Omental fat pad (tissue), 4 donors: ENCODE measurements around the gene TEDC2. TPM values are rescaled to one million over a fixed set of nuclear protein-coding genes. Genes with fewer than 3 reads are reported as not detected.

Source experiments
- ATAC-seq: fragments of 150-250 bp; one replicate; pipeline ENCODE4 v1.9.1; 2016; ENCODE audit warnings: mild to moderate bottlenecking, moderate library complexity; ENCODE audit not compliant: low FRiP score
- DNase-seq: peaks from one replicate; pipeline ENCODE4 v3.0.0-alpha.2; 2019; ENCODE audit warnings: low spot score
- CTCF ChIP-seq, 3 donors: fragments of 450-650 bp; IDR thresholded peaks; one replicate each; pipeline ENCODE4 v1.5.1; 2016 to 2017; ENCODE audit warnings: antibody characterized with exemption in 3 of 3, mild to moderate bottlenecking in 3 of 3, moderate library complexity in 2 of 3
- total RNA-seq, 4 donors: library from RNA; depleted of rRNA; stranded (reverse); fragments of >200 nt; gene quantifications; one replicate each; pipeline ENCODE4 v1.1.0, GENCODE V29; 2016

The TEDC2 gene
- total RNA-seq, 4 donors from 2014 or later = 0.50 to 1.1 TPM; not detected in 2

GRCh38 chr16:2458887-2459646 is 842 bp upstream of the TEDC2 start:
- DNase-seq (no peak), ATAC-seq (no peak)
- no peak for TF ChIP-seq CTCF (IDR thresholded peaks at IDR 0.05)

- ATAC-seq = no peak
- no peak for DNase-seq
- no peak for TF ChIP-seq CTCF (IDR thresholded peaks at IDR 0.05)
These were observed 443 bp downstream of the TEDC2 start for GRCh38 chr16:2460391-2460713.

- no peak for DNase-seq
- TF ChIP-seq CTCF (IDR thresholded peaks at IDR 0.05) = no peak
- no peak for ATAC-seq
These were observed 1.0 kb downstream of the TEDC2 start for GRCh38 chr16:2460916-2461315.

- no peak for ATAC-seq
- no peak for DNase-seq
- no peak for TF ChIP-seq CTCF (IDR thresholded peaks at IDR 0.05)
These were observed 2.3 kb downstream of the TEDC2 start for GRCh38 chr16:2462031-2462866.

- DNase-seq (no peak), ATAC-seq (no peak)
- no peak for TF ChIP-seq CTCF (IDR thresholded peaks at IDR 0.05)
These were observed 4.4 kb downstream of the TEDC2 start for GRCh38 chr16:2464333-2464732.

- no peak for ATAC-seq
- no peak for TF ChIP-seq CTCF (IDR thresholded peaks at IDR 0.05)
- no peak for DNase-seq
These were observed 5.9 kb downstream of the TEDC2 start for GRCh38 chr16:2465653-2466415.
